Stimulated activated CD4-positive, alpha-beta T cell treated with anti-CD3 and anti-CD28 coated beads, Interleukin-1b, Interleukin-23, amount 100 ng/mL, for 48 hours (primary cell): ENCODE data around the gene CCDC60.

Source experiments
- DNase-seq: peaks from one replicate; pipeline ENCODE4 v3.0.0-alpha.2; 2020

Gene CCDC60

GRCh38 chr12:119393677-119394076 lies 59.1 kb downstream of the CCDC60 start:
- DNase-seq, result no peak

- no peak for DNase-seq
Measured at GRCh38 chr12:119397540-119397939, 63.0 kb downstream of the CCDC60 start.

GRCh38 chr12:119398190-119398589 lies 63.7 kb downstream of the CCDC60 start:
- no peak for DNase-seq

- DNase-seq, result no peak
Measured at GRCh38 chr12:119399301-119399700, 64.8 kb downstream of the CCDC60 start.

- no peak for DNase-seq
Measured at GRCh38 chr12:119406308-119406707, 71.8 kb downstream of the CCDC60 start.

GRCh38 chr12:119406811-119407210 lies 72.3 kb downstream of the CCDC60 start:
- no peak for DNase-seq

GRCh38 chr12:119409043-119409442 lies 74.5 kb downstream of the CCDC60 start:
- DNase-seq, result no peak

- no peak for DNase-seq
Measured at GRCh38 chr12:119410396-119410795, 75.9 kb downstream of the CCDC60 start.

- DNase-seq, result no peak
Measured at GRCh38 chr12:119412306-119412705, 77.8 kb downstream of the CCDC60 start.

GRCh38 chr12:119412811-119413794 lies 78.6 kb downstream of the CCDC60 start:
- peak; percentile 32 for DNase-seq

GRCh38 chr12:119415714-119416113 lies 81.2 kb downstream of the CCDC60 start:
- DNase-seq, result no peak

GRCh38 chr12:119417440-119417839 lies 82.9 kb downstream of the CCDC60 start:
- DNase-seq, result no peak

- DNase-seq, result no peak
Measured at GRCh38 chr12:119419381-119419780, 84.9 kb downstream of the CCDC60 start.

- DNase-seq, result no peak
Measured at GRCh38 chr12:119423285-119423684, 88.8 kb downstream of the CCDC60 start.

GRCh38 chr12:119425623-119426022 lies 91.1 kb downstream of the CCDC60 start:
- DNase-seq, result no peak

GRCh38 chr12:119431151-119431550 lies 96.6 kb downstream of the CCDC60 start:
- DNase-seq, result no peak

- no peak for DNase-seq
Measured at GRCh38 chr12:119432949-119433348, 98.4 kb downstream of the CCDC60 start.

GRCh38 chr12:119440803-119441360 lies 106.4 kb downstream of the CCDC60 start:
- DNase-seq, result no peak

- peak; percentile 53 for DNase-seq
Measured at GRCh38 chr12:119444462-119445044, 110.0 kb downstream of the CCDC60 start.

- no peak for DNase-seq
Measured at GRCh38 chr12:119446459-119446858, 111.9 kb downstream of the CCDC60 start.

GRCh38 chr12:119447126-119447525 lies 112.6 kb downstream of the CCDC60 start:
- DNase-seq, result no peak

GRCh38 chr12:119447618-119448017 lies 113.1 kb downstream of the CCDC60 start:
- no peak for DNase-seq

GRCh38 chr12:119448611-119449131 lies 114.1 kb downstream of the CCDC60 start:
- DNase-seq, result no peak

- DNase-seq, result no peak
Measured at GRCh38 chr12:119450771-119451170, 116.2 kb downstream of the CCDC60 start.
